NCI-H82 (cell line): ENCODE results near the gene ATN1.

Source experiments
- DNase-seq: peaks from one replicate; lab custom pipeline; 2025; lab: John Stamatoyannopoulos, UW

ATN1 gene

GRCh38 chr12:6959058-6959804 lies 31.5 kb downstream of the ATN1 start:
- DNase-seq, result no peak

GRCh38 chr12:6959805-6960592 lies 32.2 kb downstream of the ATN1 start:
- no peak for DNase-seq

- no peak for DNase-seq
Measured at GRCh38 chr12:6960593-6961277, 33.0 kb downstream of the ATN1 start.

GRCh38 chr12:6961278-6961694 lies 33.5 kb downstream of the ATN1 start:
- no peak for DNase-seq

- peak; percentile 96 for DNase-seq
Measured at GRCh38 chr12:6961695-6962284, 34.0 kb downstream of the ATN1 start.

GRCh38 chr12:6962285-6963015 lies 34.7 kb downstream of the ATN1 start:
- no peak for DNase-seq

- no peak for DNase-seq
Measured at GRCh38 chr12:6963016-6963731, 35.4 kb downstream of the ATN1 start.

- DNase-seq, result no peak
Measured at GRCh38 chr12:6963791-6964413, 36.1 kb downstream of the ATN1 start.

GRCh38 chr12:6964605-6965025 lies 36.9 kb downstream of the ATN1 start:
- DNase-seq, result no peak

GRCh38 chr12:6965026-6965661 lies 37.4 kb downstream of the ATN1 start:
- peak; percentile 89 for DNase-seq

GRCh38 chr12:6965714-6966113 lies 38.0 kb downstream of the ATN1 start:
- no peak for DNase-seq

- DNase-seq, result no peak
Measured at GRCh38 chr12:6966351-6966750, 38.6 kb downstream of the ATN1 start.

GRCh38 chr12:6967651-6968100 lies 39.9 kb downstream of the ATN1 start:
- DNase-seq, result no peak

GRCh38 chr12:6968426-6968825 lies 40.7 kb downstream of the ATN1 start:
- no peak for DNase-seq

- DNase-seq, result no peak
Measured at GRCh38 chr12:6970096-6970527, 42.4 kb downstream of the ATN1 start.

- DNase-seq, result no peak
Measured at GRCh38 chr12:6974180-6974579, 46.4 kb downstream of the ATN1 start.

GRCh38 chr12:6975297-6976032 lies 47.7 kb downstream of the ATN1 start:
- DNase-seq, result no peak

GRCh38 chr12:6977653-6978052 lies 49.9 kb downstream of the ATN1 start:
- DNase-seq, result no peak

- DNase-seq, result no peak
Measured at GRCh38 chr12:6978188-6978587, 50.4 kb downstream of the ATN1 start.
